Measurements from ENCODE around the gene PDAP1.
A peak's percentile ranks its signal among the peaks of the same experiment; 100 is the strongest.

Gene PDAP1

GRCh38 chr7:99410635-99411034 is 2.2 kb upstream of the PDAP1 start:
- intact Hi-C loops (cut with DNase I; ENCODE audit: low total_unique reads): loop anchor here (10.0 kb wide), 1 partner anchor 376 kb away; no protein-coding TSS in a partner anchor
- Histone ChIP-seq H3K4me1 (peaks cover 0 to 42% (median 33%) of the 10 kb centered on the region in 4 donors), H3K27ac (no peak overlapping the region)

GRCh38 chr7:99409806-99410205 is 1.4 kb upstream of the PDAP1 start:
- no peak for DNase-seq
- peaks cover 35 to 46% (median 45%) of the 10 kb centered on the region in 3 donors for H3K36me3 ChIP-seq
- peak overlapping the region; percentile 94 to 98 for H3K4me3 ChIP-seq
- TF ChIP-seq, protein P1, sequence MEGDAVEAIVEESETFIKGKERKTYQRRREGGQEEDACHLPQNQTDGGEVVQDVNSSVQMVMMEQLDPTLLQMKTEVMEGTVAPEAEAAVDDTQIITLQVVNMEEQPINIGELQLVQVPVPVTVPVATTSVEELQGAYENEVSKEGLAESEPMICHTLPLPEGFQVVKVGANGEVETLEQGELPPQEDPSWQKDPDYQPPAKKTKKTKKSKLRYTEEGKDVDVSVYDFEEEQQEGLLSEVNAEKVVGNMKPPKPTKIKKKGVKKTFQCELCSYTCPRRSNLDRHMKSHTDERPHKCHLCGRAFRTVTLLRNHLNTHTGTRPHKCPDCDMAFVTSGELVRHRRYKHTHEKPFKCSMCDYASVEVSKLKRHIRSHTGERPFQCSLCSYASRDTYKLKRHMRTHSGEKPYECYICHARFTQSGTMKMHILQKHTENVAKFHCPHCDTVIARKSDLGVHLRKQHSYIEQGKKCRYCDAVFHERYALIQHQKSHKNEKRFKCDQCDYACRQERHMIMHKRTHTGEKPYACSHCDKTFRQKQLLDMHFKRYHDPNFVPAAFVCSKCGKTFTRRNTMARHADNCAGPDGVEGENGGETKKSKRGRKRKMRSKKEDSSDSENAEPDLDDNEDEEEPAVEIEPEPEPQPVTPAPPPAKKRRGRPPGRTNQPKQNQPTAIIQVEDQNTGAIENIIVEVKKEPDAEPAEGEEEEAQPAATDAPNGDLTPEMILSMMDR (IDR thresholded peaks at IDR 0.05): no peak
- intact Hi-C loops (cut with DNase I; ENCODE audit: low total_unique reads): loop anchor here (10.0 kb wide), 1 partner anchor 375 kb away; no protein-coding TSS in a partner anchor
- peak overlapping the region; percentile 93 to 97 for H3K27ac ChIP-seq
- H3K4me1 ChIP-seq: peaks cover 0 to 45% (median 38%) of the 10 kb centered on the region in 4 donors
- no peaks in the 10 kb centered on the region for H3K9me3 ChIP-seq
- H3K27me3 ChIP-seq: no peaks in the 10 kb centered on the region

More at GRCh38 chr7:99410635-99411034, 2.2 kb upstream of the PDAP1 start:
- TF ChIP-seq, protein P1 (IDR thresholded peaks at IDR 0.05): no peak
- Histone ChIP-seq H3K4me3 (no peak overlapping the region), H3K36me3 (peaks cover 38 to 53% (median 52%) of the 10 kb centered on the region in 3 donors), H3K27me3 (no peaks in the 10 kb centered on the region), H3K9me3 (no peaks in the 10 kb centered on the region)
- DNase-seq: no peak

DNA sequence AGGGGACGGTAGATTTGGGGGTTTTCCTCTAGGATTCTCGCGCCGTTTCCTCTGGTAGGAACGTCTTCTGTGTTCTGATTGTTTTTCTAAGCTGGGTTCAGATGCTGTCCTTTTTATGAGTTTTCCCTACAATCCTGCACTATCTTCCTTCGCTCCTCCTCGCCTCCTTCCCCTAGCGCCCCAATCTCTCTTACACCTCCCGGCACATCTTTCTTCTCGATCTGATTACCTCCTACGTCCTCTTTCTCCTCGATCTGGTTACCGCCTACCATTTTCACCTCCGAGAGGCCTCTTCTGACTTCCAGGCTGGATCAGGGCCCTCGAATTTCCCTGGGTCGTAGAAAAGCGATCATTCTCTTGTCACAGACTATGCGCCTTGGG is 785 bp upstream of the PDAP1 start:
- Histone ChIP-seq H3K27ac (peak overlapping the region; percentile 93 to 97), H3K4me3 (peak overlapping the region; percentile 94 to 98), H3K4me1 (peaks cover 0 to 51% (median 43%) of the 10 kb centered on the region in 4 donors), H3K36me3 (peaks cover 34 to 48% (median 44%) of the 10 kb centered on the region in 3 donors), H3K27me3 (no peaks in the 10 kb centered on the region), H3K9me3 (no peaks in the 10 kb centered on the region)
- no peak for DNase-seq
- TF ChIP-seq, protein P1 (IDR thresholded peaks at IDR 0.05): no peak
- intact Hi-C loops (cut with DNase I; ENCODE audit: low total_unique reads): no loop called here

DNA sequence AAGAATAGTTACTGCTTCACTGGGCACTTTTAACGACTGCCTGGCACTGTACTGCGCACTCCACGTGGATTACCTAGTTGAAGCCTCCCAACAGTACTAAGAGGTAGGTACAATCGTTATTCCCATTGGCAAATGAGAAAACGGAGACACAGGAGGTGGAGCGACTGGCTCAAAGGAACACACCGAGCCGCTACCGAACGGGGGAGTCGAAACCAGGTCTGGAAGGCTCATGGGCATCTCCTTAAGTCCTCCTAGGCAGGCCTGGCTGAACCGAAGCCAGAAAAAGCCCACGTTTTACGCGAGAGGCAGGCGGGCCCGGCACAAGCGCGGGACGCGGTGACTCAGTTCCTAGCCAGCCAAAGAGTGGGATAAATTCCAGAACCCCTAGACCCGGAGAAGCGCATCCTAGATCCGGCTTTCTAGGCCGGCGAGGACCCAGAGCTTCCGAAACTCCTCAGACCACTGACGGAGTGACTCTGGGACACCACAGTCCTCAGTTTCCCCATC is 472 bp downstream of the PDAP1 start:
- TF ChIP-seq, protein P1 (IDR thresholded peaks at IDR 0.05): no peak
- peak; percentile 71 to 89 for DNase-seq
- H3K4me1 ChIP-seq: peaks cover 0 to 53% (median 45%) of the 10 kb centered on the region in 4 donors
- peaks cover 40 to 48% (median 43%) of the 10 kb centered on the region in 3 donors for H3K36me3 ChIP-seq
- H3K9me3 ChIP-seq: no peaks in the 10 kb centered on the region
- peak overlapping the region; percentile 94 to 98 for H3K4me3 ChIP-seq
- H3K27ac ChIP-seq: peak overlapping the region; percentile 93 to 97
- intact Hi-C loops (cut with DNase I; ENCODE audit: low total_unique reads): no loop called here
- no peaks in the 10 kb centered on the region for H3K27me3 ChIP-seq

GRCh38 chr7:99406557-99406956 is 1.8 kb downstream of the PDAP1 start:
- Histone ChIP-seq H3K27ac (peak overlapping the region in 1 of 2 donors; percentile 97), H3K27me3 (no peaks in the 10 kb centered on the region), H3K4me3 (no peak overlapping the region), H3K4me1 (peaks cover 0 to 53% (median 45%) of the 10 kb centered on the region in 4 donors), H3K36me3 (peaks cover 31 to 48% (median 40%) of the 10 kb centered on the region in 3 donors), H3K9me3 (no peaks in the 10 kb centered on the region)
- intact Hi-C loops (cut with DNase I; ENCODE audit: low total_unique reads): no loop called here
- TF ChIP-seq, protein P1 (IDR thresholded peaks at IDR 0.05): no peak
- no peak for DNase-seq

Data from tibial artery (tissue), 4 donors.